NCI-H82 treated with DMSO at 0.1 percent for 48 hours (cell line): Measurements from ENCODE around the gene SPATA1.
"Not testable (repeated sequence)": the region's sequence is repeated elsewhere in the genome, so short reads cannot be mapped to it uniquely, and the experiment has no call there.

Experiments
- DNase-seq: peaks from one replicate; lab custom pipeline; 2025; ENCODE audit not compliant: unreplicated experiment; lab: John Stamatoyannopoulos, UW

SPATA1 gene

GRCh38 chr1:84507887-84508286, 1.7 kb downstream of the SPATA1 start:
- not testable (repeated sequence) for DNase-seq

GRCh38 chr1:84508510-84508909, 2.3 kb downstream of the SPATA1 start:
- no peak for DNase-seq

GRCh38 chr1:84509029-84509428, 2.8 kb downstream of the SPATA1 start:
- no peak for DNase-seq

GRCh38 chr1:84510165-84510564, 4.0 kb downstream of the SPATA1 start:
- no peak for DNase-seq

- DNase-seq = no peak
These were observed 4.5 kb downstream of the SPATA1 start for GRCh38 chr1:84510668-84511067.

GRCh38 chr1:84524590-84524989, 18.4 kb downstream of the SPATA1 start:
- DNase-seq = no peak

GRCh38 chr1:84525779-84526178, 19.6 kb downstream of the SPATA1 start:
- DNase-seq = no peak

GRCh38 chr1:84538599-84538998, 32.4 kb downstream of the SPATA1 start:
- DNase-seq = no peak

GRCh38 chr1:84539972-84540371, 33.8 kb downstream of the SPATA1 start:
- no peak for DNase-seq

- DNase-seq = no peak
These were observed 34.6 kb downstream of the SPATA1 start for GRCh38 chr1:84540759-84541158.

- DNase-seq = no peak
These were observed 35.5 kb downstream of the SPATA1 start for GRCh38 chr1:84541679-84542078.

- DNase-seq = no peak
These were observed 44.6 kb downstream of the SPATA1 start for GRCh38 chr1:84550826-84551225.

- DNase-seq = peak; percentile 97
These were observed 63.0 kb downstream of the SPATA1 start for GRCh38 chr1:84569216-84569615.

GRCh38 chr1:84570436-84571149, 64.4 kb downstream of the SPATA1 start:
- DNase-seq = peak; percentile 52

- DNase-seq = peak; percentile 73
These were observed 65.0 kb downstream of the SPATA1 start for GRCh38 chr1:84571150-84571535.

GRCh38 chr1:84573481-84573966, 67.3 kb downstream of the SPATA1 start:
- peak; percentile 83 for DNase-seq

GRCh38 chr1:84573967-84574842, 68.0 kb downstream of the SPATA1 start, which contains the start of gene CTBS:
CTBS (minus strand) TSS chr1:84574440; CDS start chr1:84574415, 25 bp downstream.
- DNase-seq = peak; percentile 59

- DNase-seq = peak; percentile 50
These were observed 68.8 kb downstream of the SPATA1 start for GRCh38 chr1:84574936-84575335.

GRCh38 chr1:84581648-84582047, 75.5 kb downstream of the SPATA1 start:
- peak; percentile 33 for DNase-seq

- DNase-seq = peak; percentile 100
These were observed 76.8 kb downstream of the SPATA1 start for GRCh38 chr1:84582802-84583587.

- peak; percentile 41 for DNase-seq
These were observed 77.5 kb downstream of the SPATA1 start for GRCh38 chr1:84583648-84584047.
